C4-2B (cell line): ENCODE data around the gene AQP12A.

ENCODE experiments used
- ZFX ChIP-seq: fragments of 450-650 bp; IDR thresholded peaks from 2 replicates; pipeline ENCODE4 v1.6.1; 2017
- TF ChIP-seq, protein P1 (sequence below): fragments of 450-650 bp; conservative IDR thresholded peaks from 2 replicates; pipeline ENCODE4 v1.5.1; 2017; ENCODE audit warnings: mild to moderate bottlenecking

DNA sequence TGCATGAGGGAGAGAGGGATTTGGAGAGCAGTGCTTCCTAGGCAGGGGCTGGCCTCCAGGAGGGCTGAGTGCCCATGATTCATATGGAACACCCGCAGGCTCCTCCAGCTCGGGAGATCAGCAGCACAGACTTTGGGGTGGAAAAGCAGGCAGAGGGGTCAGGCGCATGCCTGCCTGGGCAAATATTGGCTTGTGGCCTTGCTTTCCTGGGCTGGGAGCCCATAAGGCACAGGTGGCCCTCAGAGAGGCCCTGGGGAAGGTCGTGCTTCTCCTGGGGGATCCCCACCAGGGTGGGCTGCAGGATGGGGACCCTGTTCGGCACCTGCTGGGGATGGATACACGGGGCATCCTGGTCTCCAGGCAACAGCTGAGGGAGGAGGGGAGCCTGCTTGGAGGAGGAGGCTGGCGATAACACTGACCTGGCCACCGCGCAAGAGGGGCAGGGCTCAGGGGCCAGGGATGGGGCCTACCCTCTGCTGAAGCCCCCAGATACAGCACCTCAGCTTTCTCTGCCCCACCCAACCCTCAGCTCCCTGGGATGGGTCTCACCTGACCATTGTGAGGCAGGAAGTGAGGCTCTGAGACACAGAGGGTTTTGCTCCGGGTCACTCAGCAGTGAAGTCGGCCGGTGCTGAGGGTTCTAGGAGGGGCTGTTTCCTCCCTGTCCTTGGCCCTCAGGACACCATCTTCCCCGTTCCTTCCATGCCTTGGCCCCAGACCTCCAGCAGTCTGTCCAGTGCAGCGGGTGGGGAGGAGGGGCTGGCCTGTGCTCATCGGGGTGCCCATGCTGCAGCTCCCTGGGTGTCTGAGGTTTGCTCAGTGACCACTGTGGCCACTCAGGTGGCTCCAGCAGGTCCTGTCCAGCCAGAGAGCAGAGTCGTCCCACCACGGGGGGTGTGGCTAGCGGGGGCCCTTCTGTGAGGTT is 12.0 kb downstream of the AQP12A start:
- TF ChIP-seq, protein P1, sequence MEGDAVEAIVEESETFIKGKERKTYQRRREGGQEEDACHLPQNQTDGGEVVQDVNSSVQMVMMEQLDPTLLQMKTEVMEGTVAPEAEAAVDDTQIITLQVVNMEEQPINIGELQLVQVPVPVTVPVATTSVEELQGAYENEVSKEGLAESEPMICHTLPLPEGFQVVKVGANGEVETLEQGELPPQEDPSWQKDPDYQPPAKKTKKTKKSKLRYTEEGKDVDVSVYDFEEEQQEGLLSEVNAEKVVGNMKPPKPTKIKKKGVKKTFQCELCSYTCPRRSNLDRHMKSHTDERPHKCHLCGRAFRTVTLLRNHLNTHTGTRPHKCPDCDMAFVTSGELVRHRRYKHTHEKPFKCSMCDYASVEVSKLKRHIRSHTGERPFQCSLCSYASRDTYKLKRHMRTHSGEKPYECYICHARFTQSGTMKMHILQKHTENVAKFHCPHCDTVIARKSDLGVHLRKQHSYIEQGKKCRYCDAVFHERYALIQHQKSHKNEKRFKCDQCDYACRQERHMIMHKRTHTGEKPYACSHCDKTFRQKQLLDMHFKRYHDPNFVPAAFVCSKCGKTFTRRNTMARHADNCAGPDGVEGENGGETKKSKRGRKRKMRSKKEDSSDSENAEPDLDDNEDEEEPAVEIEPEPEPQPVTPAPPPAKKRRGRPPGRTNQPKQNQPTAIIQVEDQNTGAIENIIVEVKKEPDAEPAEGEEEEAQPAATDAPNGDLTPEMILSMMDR, result no peak
- TF ChIP-seq ZFX, result no peak
